GM12892 (cell line): ENCODE results near the gene MYLK.

Source experiments
- POLR2A ChIP-seq: IDR thresholded peaks from 2 replicates; pipeline ENCODE4 v1.6.1; 2011; ENCODE audit warnings: low read depth, low read length, control low read depth
- POLR2AphosphoS5 ChIP-seq: IDR thresholded peaks from 2 replicates; pipeline ENCODE4 v1.6.1; 2011; ENCODE audit warnings: low read depth, low read length, control low read depth

DNA sequence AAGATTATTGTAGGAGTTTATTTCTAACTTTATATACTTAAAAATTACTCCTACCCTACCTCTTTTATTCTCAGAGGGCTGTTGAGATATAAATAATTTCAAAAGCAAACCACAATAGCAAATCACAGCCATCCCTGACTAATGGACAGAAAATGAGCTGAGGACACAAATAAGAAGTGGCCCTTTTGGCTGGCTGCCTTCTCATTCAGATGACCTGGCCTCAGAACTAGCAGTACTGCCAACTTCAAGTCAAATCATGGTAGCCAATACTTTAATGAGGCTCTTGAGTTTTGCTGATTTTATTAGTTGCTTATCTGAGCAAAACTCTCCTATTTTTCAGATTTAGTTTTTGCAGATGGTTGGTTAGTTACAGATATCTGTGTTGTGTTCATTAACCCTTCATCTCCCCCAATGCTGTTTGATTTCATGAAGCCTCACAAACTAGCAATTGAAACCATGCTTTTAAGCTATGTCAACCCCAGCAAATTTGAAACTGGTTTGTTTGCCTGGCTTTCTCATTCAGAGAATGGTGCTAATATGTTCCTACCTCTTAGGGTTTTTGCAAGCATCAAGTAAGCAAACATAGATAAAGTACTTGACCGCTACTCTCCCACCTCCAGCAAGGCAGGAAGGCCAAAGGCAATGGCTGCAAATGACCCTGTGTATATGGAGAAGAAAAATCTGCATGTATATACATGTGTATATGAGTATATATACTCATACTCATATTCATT is 225.8 kb downstream of the MYLK start:
- TF ChIP-seq POLR2A (no peak), POLR2AphosphoS5 (no peak)
